ENCODE measurements around the gene CCDC150. TPM values are rescaled to one million over a fixed set of nuclear protein-coding genes. Genes with fewer than 3 reads are reported as not detected.

CCDC150 gene
- total and polyA plus RNA-seq, 2 of the 8 experiments (the other 6 are each of a cell fraction or from before 2014, with no cell fraction given): 8.3 to 31.9 TPM

GRCh38 chr2:196638765-196639164 lies 750 bp upstream of the CCDC150 start:
- Histone ChIP-seq H3K18ac (ENCODE audit: extremely low read depth, low read length) (no peak overlapping the region), H3K27ac (ENCODE audit: low read depth, low read length) (no peak overlapping the region), H3K79me2 (ENCODE audit: control insufficient read depth in 1 of 2, insufficient read depth in 2 of 2, low read length in 2 of 2) (peaks cover 14 to 36% of the 10 kb centered on the region in 2 experiments), H3K4ac (replicated peaks; ENCODE audit: insufficient read length, low read depth, low read length) (no peak overlapping the region), H3K27me3 (replicated peaks in 1 of 4; ENCODE audit: control insufficient read depth in 3 of 4, extremely low read depth in 1 of 4, insufficient read depth in 3 of 4, low read length in 3 of 4) (no peaks in the 10 kb centered on the region), H2BK5ac (ENCODE audit: low read depth, low read length) (no peak overlapping the region; the same call in 1 of the 2 replicates), H2BK12ac (ENCODE audit: low read depth, low read length) (no peak overlapping the region), H3K23me2 (ENCODE audit: low read depth, low read length) (peaks cover 3% of the 10 kb centered on the region; the same call in 1 of the 2 replicates), H4K91ac (replicated peaks; ENCODE audit: insufficient read length, low read length) (no peak overlapping the region), H3K23ac (ENCODE audit: insufficient read length) (no peak overlapping the region), H3K4me1 (replicated peaks in 1 of 4; ENCODE audit: control insufficient read depth in 3 of 4, insufficient read depth in 4 of 4, low read length in 3 of 4) (peaks cover 0 to 8% (median 3%) of the 10 kb centered on the region in 4 experiments; a peak in 3 of 7 replicates), H4K8ac (ENCODE audit: extremely low read depth, insufficient read depth, low read length) (no peak overlapping the region), H3K56ac (replicated peaks; ENCODE audit: insufficient read length, low read depth, low read length) (no peak overlapping the region), H3K14ac (ENCODE audit: insufficient read length) (no peak overlapping the region), H2BK120ac (replicated peaks; ENCODE audit: low read depth, low read length) (no peak overlapping the region), H3K79me1 (ENCODE audit: low read depth, low read length) (peaks cover 7% of the 10 kb centered on the region), H4K5ac (ENCODE audit: insufficient read length, low read depth, low read length) (no peak overlapping the region), H3K36me3 (ENCODE audit: control insufficient read depth in 2 of 4, insufficient read depth in 4 of 4, low read length in 3 of 4) (no peaks in the 10 kb centered on the region), H4K20me1 (replicated peaks in 1 of 2; ENCODE audit: control insufficient read depth in 1 of 2, insufficient read depth in 2 of 2, low read length in 2 of 2) (no peaks in the 10 kb centered on the region), H3K4me2 (ENCODE audit: insufficient read depth in 1 of 2, low read depth in 2 of 2, low read length in 2 of 2) (peak overlapping the region; percentile 59 to 78; a peak in 2 of 4 replicates), H3K4me3 (ENCODE audit: extremely low read depth in 1 of 4, insufficient read depth in 2 of 4, low read depth in 3 of 4, low read length in 4 of 4) (no peak overlapping the region; a peak in 1 of 8 replicates), H2BK20ac (ENCODE audit: low read length) (no peak overlapping the region), H2AFZ (ENCODE audit: low read length) (peak overlapping the region; percentile 78; the same call in 1 of the 2 replicates), H2BK15ac (ENCODE audit: low read length) (no peak overlapping the region), H3K9me3 (ENCODE audit: insufficient read depth in 2 of 2, low read depth in 1 of 2, low read length in 1 of 2) (no peaks in the 10 kb centered on the region), H2AK5ac (ENCODE audit: low read depth, low read length) (no peak overlapping the region), H3K9ac (replicated peaks in 1 of 4; ENCODE audit: extremely low read depth in 1 of 4, low read depth in 3 of 4, low read length in 3 of 4) (no peak overlapping the region)
- FAIRE-seq (no peak), DNase-seq (ENCODE audit: low read depth in 1 of 2, low spot score in 2 of 2) (no peak)
- ChIA-PET CTCF (ENCODE audit: partially characterized antibody) (interaction anchor here (0.5 to 2.4 kb wide), 4 partner anchors 14 to 185 kb away, joined by 3 to 8 read pairs (median 3); no protein-coding TSS in a partner anchor), POLR2A (ENCODE audit: partially characterized antibody) (interaction anchor here (1.2 to 2.5 kb wide), 2 partner anchors 46 to 160 kb away, joined by 4 to 10 read pairs; partner anchors contain the start of genes GTF3C3 and HECW2)
- TF ChIP-seq CHD2 (IDR thresholded peaks at IDR 0.05; ENCODE audit: low read length) (no peak), ZNF274 (IDR thresholded peaks at IDR 0.05; ENCODE audit: borderline replicate concordance, extremely low read depth, low read length) (no peak), NANOG (IDR thresholded peaks at IDR 0.05; ENCODE audit: insufficient read depth, low read depth, low read length, poor library complexity, severe bottlenecking) (no peak), POU5F1 (IDR thresholded peaks at IDR 0.05; ENCODE audit: low read depth, low read length) (no peak), RFX5 (IDR thresholded peaks at IDR 0.05; ENCODE audit: borderline replicate concordance, low read depth, low read length) (no peak), SP4 (IDR thresholded peaks at IDR 0.05; ENCODE audit: low read length) (no peak), SAP30 (IDR thresholded peaks at IDR 0.05; ENCODE audit: insufficient read depth, insufficient replicate concordance, low read length) (no peak), RXRA (IDR thresholded peaks at IDR 0.05; ENCODE audit: insufficient read depth, low read depth, low read length) (no peak), TBP (IDR thresholded peaks at IDR 0.05; ENCODE audit: low read depth, low read length) (no peak), POLR2A (IDR thresholded peaks at IDR 0.05; ENCODE audit: control extremely low read depth in 1 of 2, low read depth in 2 of 2, low read length in 2 of 2) (no peak), BCL11A (IDR thresholded peaks at IDR 0.05; ENCODE audit: low read depth in 2 of 2, low read length in 2 of 2) (no peak)
- WGBS, 2 experiments (ENCODE audit: extremely low coverage in 1 of 2, insufficient coverage in 1 of 2, insufficient read length in 1 of 2, insufficient replicate concordance in 2 of 2, low coverage in 1 of 2, low lambda C conversion rate in 2 of 2, missing lambda C conversion rate in 1 of 2): 93% methylated on average over 19 of the region's 19 CpGs; no CpG with 5 or more reads in 1 of the 2 experiments
